C4-2B (cell line): ENCODE measurements around the gene GHRH.

Source experiments
- H3K27ac ChIP-seq: fragments of 450-650 bp; 2 replicates; pipeline ENCODE4 v1.5.1; 2017
- ZFX ChIP-seq: fragments of 450-650 bp; IDR thresholded peaks from 2 replicates; pipeline ENCODE4 v1.6.1; 2017
- TF ChIP-seq, protein P1 (sequence below): fragments of 450-650 bp; conservative IDR thresholded peaks from 2 replicates; pipeline ENCODE4 v1.5.1; 2017; ENCODE audit warnings: mild to moderate bottlenecking

GHRH gene

DNA sequence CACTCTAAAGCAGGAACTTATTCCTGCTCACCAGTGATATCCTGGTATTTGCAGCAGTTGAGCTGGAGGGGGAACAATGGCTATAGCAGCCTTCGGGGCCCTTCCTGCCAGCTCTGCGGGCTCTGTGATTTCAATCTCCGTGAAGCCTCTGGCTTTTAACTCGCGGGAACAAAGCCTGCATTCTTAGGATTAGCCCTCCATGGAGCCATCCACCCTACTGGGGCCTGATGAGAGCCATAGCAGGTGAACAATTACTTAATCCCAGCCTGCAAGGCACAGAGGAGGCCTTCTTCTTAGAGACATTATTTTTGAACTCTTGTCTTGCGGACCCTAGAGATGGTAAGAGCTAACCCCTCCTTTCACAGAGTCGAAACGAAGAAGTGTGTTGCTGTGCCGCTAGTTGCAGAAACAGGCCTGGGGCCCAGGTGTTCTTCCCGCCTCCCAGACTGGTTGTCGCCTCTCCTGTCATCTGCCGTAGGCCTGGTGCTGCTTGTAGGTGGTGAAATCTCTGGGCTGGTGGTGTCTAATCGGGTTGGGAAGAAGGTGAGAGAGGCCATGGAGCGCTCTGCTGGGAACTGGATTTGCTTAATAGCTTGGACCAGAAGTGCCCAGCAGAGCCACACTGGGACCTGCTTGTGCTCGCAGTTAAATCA lies 9.7 kb downstream of the GHRH start:
- H3K27ac ChIP-seq: no peak overlapping the region
- TF ChIP-seq, protein P1, sequence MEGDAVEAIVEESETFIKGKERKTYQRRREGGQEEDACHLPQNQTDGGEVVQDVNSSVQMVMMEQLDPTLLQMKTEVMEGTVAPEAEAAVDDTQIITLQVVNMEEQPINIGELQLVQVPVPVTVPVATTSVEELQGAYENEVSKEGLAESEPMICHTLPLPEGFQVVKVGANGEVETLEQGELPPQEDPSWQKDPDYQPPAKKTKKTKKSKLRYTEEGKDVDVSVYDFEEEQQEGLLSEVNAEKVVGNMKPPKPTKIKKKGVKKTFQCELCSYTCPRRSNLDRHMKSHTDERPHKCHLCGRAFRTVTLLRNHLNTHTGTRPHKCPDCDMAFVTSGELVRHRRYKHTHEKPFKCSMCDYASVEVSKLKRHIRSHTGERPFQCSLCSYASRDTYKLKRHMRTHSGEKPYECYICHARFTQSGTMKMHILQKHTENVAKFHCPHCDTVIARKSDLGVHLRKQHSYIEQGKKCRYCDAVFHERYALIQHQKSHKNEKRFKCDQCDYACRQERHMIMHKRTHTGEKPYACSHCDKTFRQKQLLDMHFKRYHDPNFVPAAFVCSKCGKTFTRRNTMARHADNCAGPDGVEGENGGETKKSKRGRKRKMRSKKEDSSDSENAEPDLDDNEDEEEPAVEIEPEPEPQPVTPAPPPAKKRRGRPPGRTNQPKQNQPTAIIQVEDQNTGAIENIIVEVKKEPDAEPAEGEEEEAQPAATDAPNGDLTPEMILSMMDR: no peak
- TF ChIP-seq ZFX: no peak

DNA sequence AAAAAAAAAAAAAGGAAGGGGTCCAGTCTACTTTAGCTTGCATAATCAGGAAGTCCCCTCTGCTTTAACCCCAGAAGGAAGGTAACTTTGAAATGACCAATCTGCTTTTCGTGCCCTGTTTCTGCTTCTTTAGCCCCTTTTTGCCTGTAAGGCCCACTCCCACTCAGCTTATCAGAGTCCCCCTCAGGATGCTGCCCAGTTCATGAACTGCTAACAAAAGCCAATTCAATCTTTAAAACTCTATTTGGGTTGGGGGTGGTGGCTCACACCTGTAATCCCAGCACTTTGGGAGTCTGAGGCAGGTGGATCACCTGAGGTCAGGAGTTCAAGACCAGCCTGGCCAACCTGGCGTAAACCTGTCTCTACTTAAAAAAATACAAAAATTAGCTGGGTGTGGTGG lies 12.3 kb downstream of the GHRH start:
- TF ChIP-seq, protein P1: no peak
- no peak for TF ChIP-seq ZFX
- H3K27ac ChIP-seq: no peak overlapping the region

GRCh38 chr20:37247547-37247946 lies 14.1 kb downstream of the GHRH start:
- H3K27ac ChIP-seq: no peak overlapping the region
- TF ChIP-seq, protein P1: no peak

- TF ChIP-seq, protein P1: no peak
- TF ChIP-seq ZFX: no peak
- no peak overlapping the region for H3K27ac ChIP-seq
These were observed 14.9 kb downstream of the GHRH start for GRCh38 chr20:37246736-37247135.

DNA sequence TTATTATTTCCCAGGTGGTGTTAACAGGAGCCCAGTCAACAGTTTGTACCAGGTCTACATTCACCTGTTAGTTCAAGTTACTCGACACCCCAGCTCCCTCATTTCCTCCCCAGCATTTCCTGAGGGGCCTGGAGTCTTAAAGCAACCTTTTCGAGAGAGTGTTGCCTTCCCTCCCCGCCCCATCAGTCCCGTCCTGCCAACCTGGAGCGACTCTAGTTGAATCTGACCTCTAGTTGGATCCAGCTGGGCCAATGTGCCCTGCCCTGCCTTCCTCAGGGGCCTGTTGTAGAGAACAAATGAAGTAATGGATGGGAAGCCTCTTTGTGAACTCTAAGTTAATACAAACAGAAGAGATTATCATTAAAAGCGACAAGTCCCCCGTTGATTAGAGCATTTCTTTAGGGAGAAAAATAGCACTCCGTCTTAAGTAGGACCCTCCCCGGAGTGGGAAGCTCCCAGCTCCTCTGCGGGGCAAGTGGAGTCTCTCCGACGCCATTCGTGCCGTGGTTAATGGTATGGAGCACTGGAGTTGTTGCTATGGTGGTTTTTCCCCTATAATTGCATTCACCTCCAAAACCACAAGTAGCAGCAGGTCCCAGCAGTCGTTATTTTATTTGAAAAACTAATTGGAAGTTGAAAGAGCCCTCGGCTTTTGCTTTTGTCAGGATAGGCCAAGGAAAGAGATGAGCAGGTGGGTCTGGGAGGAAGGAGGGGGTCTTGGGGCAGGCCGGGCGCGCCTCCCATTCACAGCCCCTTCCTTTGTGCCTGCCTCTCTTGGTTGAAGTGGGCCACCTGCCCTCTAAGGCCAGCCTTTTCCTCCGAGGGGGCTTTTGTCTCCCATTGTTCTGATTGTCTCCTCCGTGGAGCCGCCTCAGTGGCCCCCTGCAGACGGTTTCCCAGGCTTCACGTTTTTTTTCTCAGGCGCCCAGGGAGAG lies 16.1 kb downstream of the GHRH start:
- TF ChIP-seq ZFX: no peak
- TF ChIP-seq, protein P1: no peak
- H3K27ac ChIP-seq: no peak overlapping the region

DNA sequence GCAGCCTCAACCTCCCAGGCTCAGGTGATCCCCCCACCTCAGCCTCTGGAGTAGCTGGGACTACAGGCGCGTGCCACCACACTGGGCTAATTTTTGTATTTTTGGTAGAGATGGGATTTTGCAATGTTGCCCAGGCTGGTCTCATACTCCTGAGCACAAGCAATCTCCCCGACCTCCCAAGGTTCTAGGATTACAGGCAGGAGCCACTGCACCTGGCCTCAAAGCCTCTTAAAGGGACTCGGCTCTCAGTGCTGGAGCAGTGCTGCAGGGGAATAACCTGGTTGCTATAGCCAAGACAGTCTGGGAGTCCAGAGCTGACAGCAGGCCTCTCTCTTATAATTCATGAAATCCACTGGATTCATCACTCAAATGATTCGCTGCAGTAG lies 17.0 kb downstream of the GHRH start:
- no peak for TF ChIP-seq ZFX
- TF ChIP-seq, protein P1: no peak

DNA sequence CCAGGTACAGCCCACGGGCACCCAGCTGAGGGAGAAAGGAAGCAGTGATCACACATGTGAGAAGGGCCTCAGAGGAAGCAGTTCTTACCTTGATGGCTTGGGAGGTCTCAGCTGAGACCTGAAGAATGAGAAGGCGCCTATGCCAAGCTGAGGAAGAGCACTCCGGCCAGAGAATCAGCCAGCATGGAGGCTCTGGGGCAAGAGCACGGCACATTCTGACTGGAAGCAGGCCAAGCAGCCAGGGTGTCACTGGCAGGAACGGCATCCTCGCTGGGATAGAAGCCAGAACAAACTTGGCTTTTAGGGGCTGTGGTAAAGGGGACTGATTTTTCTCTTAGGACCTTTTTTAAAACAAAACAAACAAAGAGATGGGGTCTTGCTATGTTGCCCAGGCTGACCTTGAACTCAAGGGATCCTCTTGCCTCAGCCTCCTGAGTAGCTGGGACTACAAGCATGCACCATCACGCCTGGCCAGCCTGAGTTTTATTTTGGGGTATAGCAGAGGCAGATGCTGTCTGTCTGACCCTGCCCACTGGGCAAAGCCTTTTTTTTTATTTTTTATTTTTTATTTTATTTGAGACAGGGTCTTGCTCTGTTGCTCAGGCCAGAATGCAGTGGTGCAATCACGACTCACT lies 17.6 kb downstream of the GHRH start:
- no peak for TF ChIP-seq ZFX
- TF ChIP-seq, protein P1: no peak
- no peak overlapping the region for H3K27ac ChIP-seq

More for the DNA sequence above, 17.0 kb downstream of the GHRH start:
- no peak overlapping the region for H3K27ac ChIP-seq
